Type B pancreatic cell (in vitro differentiated cells): Measurements from ENCODE around the gene KIF1A. TPM values are rescaled to one million over a fixed set of nuclear protein-coding genes. Genes with fewer than 3 reads are reported as not detected.

Experiments used
- DNase-seq: peaks from one replicate; pipeline ENCODE4 v3.0.0; 2021; ENCODE audit warnings: mixed read lengths; ENCODE audit not compliant: unreplicated experiment; ENCODE audit errors: extremely low spot score
- H3K27ac Mint-ChIP-seq: 2 replicates; pipeline ENCODE4 v1.8.0; 2021; ENCODE audit warnings: mild to moderate bottlenecking, mixed read lengths
- H3K27me3 Mint-ChIP-seq: 2 replicates; pipeline ENCODE4 v1.8.0; 2021; ENCODE audit warnings: mixed read lengths
- H3K36me3 Mint-ChIP-seq: 2 replicates; pipeline ENCODE4 v1.8.0; 2021; ENCODE audit warnings: mixed read lengths
- H3K4me1 Mint-ChIP-seq: one replicate; pipeline ENCODE4 v1.8.0; 2021; ENCODE audit warnings: mixed read lengths; ENCODE audit not compliant: unreplicated experiment
- H3K4me3 Mint-ChIP-seq: 2 replicates; pipeline ENCODE4 v1.8.0; 2021; ENCODE audit warnings: mild to moderate bottlenecking, mixed read lengths
- H3K9me3 Mint-ChIP-seq: 2 replicates; pipeline ENCODE4 v1.8.0; 2021; ENCODE audit warnings: mixed read lengths
- total RNA-seq: library from RNA; stranded (reverse); gene quantifications from 2 replicates; pipeline ENCODE4 v1.2.1, GENCODE V29; 2021; ENCODE audit warnings: low replicate concordance
- TF ChIP-seq, protein P1 (sequence below): fragments of 200-600 bp; sonication (generic); conservative IDR thresholded peaks from 2 replicates; pipeline ENCODE4 v1.5.0; 2021; ENCODE audit warnings: antibody characterized with exemption, mild to moderate bottlenecking

Gene KIF1A
- total RNA-seq, 1 donor from 2014 or later, result 78.4 TPM

DNA sequence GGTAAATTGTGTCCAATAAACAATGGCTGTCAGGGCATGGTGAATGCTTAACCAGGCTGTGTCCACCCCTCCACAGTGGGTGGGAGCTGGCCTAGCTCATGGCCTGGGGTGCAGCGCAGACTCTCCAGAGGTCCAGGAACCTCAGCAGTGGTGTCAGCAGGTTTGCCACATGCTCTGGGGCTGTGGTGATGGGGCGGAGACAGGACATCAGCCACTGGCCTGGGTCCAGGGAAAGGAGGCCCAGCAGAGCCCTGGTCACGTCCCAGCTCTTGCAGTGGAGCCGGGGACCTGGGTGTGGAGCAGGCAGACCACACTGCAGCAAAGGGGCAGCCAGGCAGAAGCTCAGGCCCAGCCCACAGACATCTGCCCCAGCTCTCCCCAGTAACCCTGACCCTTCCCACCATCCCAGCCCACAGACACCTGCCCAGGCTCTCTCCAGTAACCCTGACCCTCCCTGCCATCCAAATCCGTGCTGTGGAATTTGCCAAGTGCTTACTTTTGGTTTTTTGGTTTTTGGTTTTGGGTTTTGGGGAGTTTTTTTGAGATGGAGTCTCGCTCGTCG, 13.8 kb upstream of the KIF1A start:
- no peak for DNase-seq
- Mint-ChIP-seq H3K27me3 (peaks cover 33% of the 10 kb centered on the region), H3K4me1 (no peaks in the 10 kb centered on the region), H3K27ac (no peak overlapping the region), H3K36me3 (no peaks in the 10 kb centered on the region), H3K9me3 (no peaks in the 10 kb centered on the region), H3K4me3 (no peak overlapping the region)
- TF ChIP-seq, protein P1, sequence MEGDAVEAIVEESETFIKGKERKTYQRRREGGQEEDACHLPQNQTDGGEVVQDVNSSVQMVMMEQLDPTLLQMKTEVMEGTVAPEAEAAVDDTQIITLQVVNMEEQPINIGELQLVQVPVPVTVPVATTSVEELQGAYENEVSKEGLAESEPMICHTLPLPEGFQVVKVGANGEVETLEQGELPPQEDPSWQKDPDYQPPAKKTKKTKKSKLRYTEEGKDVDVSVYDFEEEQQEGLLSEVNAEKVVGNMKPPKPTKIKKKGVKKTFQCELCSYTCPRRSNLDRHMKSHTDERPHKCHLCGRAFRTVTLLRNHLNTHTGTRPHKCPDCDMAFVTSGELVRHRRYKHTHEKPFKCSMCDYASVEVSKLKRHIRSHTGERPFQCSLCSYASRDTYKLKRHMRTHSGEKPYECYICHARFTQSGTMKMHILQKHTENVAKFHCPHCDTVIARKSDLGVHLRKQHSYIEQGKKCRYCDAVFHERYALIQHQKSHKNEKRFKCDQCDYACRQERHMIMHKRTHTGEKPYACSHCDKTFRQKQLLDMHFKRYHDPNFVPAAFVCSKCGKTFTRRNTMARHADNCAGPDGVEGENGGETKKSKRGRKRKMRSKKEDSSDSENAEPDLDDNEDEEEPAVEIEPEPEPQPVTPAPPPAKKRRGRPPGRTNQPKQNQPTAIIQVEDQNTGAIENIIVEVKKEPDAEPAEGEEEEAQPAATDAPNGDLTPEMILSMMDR, result no peak

- H3K27ac Mint-ChIP-seq, result no peak overlapping the region
- no peaks in the 10 kb centered on the region for H3K4me1 Mint-ChIP-seq
- peaks cover 41% of the 10 kb centered on the region for H3K27me3 Mint-ChIP-seq
- H3K36me3 Mint-ChIP-seq, result no peaks in the 10 kb centered on the region
- TF ChIP-seq, protein P1, result no peak
- no peak overlapping the region for H3K4me3 Mint-ChIP-seq
- no peak for DNase-seq
- no peaks in the 10 kb centered on the region for H3K9me3 Mint-ChIP-seq
These were observed 13.0 kb upstream of the KIF1A start for GRCh38 chr2:240832921-240833494.

- TF ChIP-seq, protein P1, result no peak
- DNase-seq, result peak; percentile 100
- peak overlapping the region; percentile 78 for H3K4me3 Mint-ChIP-seq
- H3K4me1 Mint-ChIP-seq, result no peaks in the 10 kb centered on the region
- H3K36me3 Mint-ChIP-seq, result no peaks in the 10 kb centered on the region
- H3K27me3 Mint-ChIP-seq, result peaks cover 43% of the 10 kb centered on the region
- H3K27ac Mint-ChIP-seq, result no peak overlapping the region
- H3K9me3 Mint-ChIP-seq, result no peaks in the 10 kb centered on the region
These were observed 12.2 kb upstream of the KIF1A start for GRCh38 chr2:240832205-240832727.

GRCh38 chr2:240831594-240832204, 11.7 kb upstream of the KIF1A start:
- Mint-ChIP-seq H3K4me3 (peak overlapping the region; percentile 78), H3K9me3 (no peaks in the 10 kb centered on the region), H3K36me3 (no peaks in the 10 kb centered on the region), H3K27ac (no peak overlapping the region), H3K27me3 (peaks cover 48% of the 10 kb centered on the region), H3K4me1 (no peaks in the 10 kb centered on the region)
- TF ChIP-seq, protein P1, result no peak
- no peak for DNase-seq

DNA sequence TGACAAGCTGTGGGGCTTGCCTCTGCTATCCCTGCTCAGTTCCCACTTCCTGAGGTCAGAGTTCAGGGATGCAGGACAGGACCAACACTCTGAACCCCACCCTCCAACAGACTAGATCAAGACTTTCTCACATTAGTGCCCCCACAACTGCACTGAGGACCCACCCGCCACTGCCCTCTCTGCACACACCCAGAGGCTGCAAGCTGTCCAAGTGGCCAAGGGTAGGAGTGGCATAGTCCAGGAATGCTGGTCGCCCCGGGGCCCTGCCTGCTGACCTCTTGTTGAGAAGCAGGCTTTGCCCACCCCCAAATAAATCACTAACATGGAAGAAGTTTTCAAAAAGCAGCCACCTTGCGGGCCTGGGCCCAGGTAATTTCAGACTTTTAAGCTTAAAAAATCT, 5.5 kb upstream of the KIF1A start:
- Mint-ChIP-seq H3K4me1 (peaks cover 5% of the 10 kb centered on the region), H3K27ac (no peak overlapping the region), H3K9me3 (no peaks in the 10 kb centered on the region), H3K27me3 (peaks cover 88% of the 10 kb centered on the region), H3K4me3 (no peak overlapping the region), H3K36me3 (no peaks in the 10 kb centered on the region)
- TF ChIP-seq, protein P1, result no peak
- DNase-seq, result no peak
